GM23248 (cell line): ENCODE measurements around the gene PEX11A. TPM values are rescaled to one million over a fixed set of nuclear protein-coding genes. Genes with fewer than 3 reads are reported as not detected.

Source experiments
- DNase-seq: peaks from one replicate; pipeline ENCODE4 v3.0.0-alpha.2; 2015
- H2AFZ ChIP-seq: fragments of 200-600 bp; sonication (generic); 2 replicates; pipeline ENCODE4 v1.6.1; 2016; ENCODE audit warnings: antibody characterized with exemption
- H3F3A ChIP-seq: fragments of 200-600 bp; sonication (generic); 2 replicates; pipeline ENCODE4 v1.6.1; 2016; ENCODE audit warnings: mild to moderate bottlenecking, antibody characterized with exemption, mixed run types; ENCODE audit not compliant: insufficient read depth
- H3K27ac ChIP-seq: fragments of 200-600 bp; sonication (generic); 2 replicates; pipeline ENCODE4 v1.5.1; 2016; ENCODE audit warnings: mild to moderate bottlenecking
- H3K27me3 ChIP-seq: fragments of 200-600 bp; sonication (generic); replicated peaks from 2 replicates; pipeline ENCODE4 v1.6.1; 2016; ENCODE audit warnings: mild to moderate bottlenecking; ENCODE audit not compliant: insufficient read depth
- H3K36me3 ChIP-seq: fragments of 200-600 bp; sonication (generic); 2 replicates; pipeline ENCODE4 v1.6.1; 2016; ENCODE audit warnings: low read depth, mild to moderate bottlenecking
- H3K4me1 ChIP-seq: fragments of 200-600 bp; sonication (generic); 2 replicates; pipeline ENCODE4 v1.6.1; 2016; ENCODE audit warnings: mild to moderate bottlenecking; ENCODE audit not compliant: insufficient read depth
- H3K4me2 ChIP-seq: fragments of 200-600 bp; sonication (generic); one replicate; pipeline ENCODE4 v1.6.1; 2016; ENCODE audit warnings: mild to moderate bottlenecking; ENCODE audit not compliant: unreplicated experiment
- H3K4me3 ChIP-seq: fragments of 200-600 bp; sonication (generic); 2 replicates; pipeline ENCODE4 v1.5.1; 2016; ENCODE audit warnings: mild to moderate bottlenecking
- H3K79me2 ChIP-seq: fragments of 200-600 bp; sonication (generic); 2 replicates; pipeline ENCODE4 v1.6.1; 2016; ENCODE audit warnings: mild to moderate bottlenecking; ENCODE audit not compliant: insufficient read depth
- H3K9ac ChIP-seq: fragments of 200-600 bp; sonication (generic); 2 replicates; pipeline ENCODE4 v1.6.1; 2016; ENCODE audit warnings: mild to moderate bottlenecking
- H3K9me2 ChIP-seq: fragments of 200-600 bp; sonication (generic); 2 replicates; pipeline ENCODE4 v1.6.1; 2016; ENCODE audit warnings: mixed run types, mild to moderate bottlenecking, moderate library complexity; ENCODE audit not compliant: insufficient read depth
- H3K9me3 ChIP-seq: fragments of 200-600 bp; sonication (generic); one replicate; pipeline ENCODE4 v1.6.1; 2017; ENCODE audit warnings: low read depth
- H4K20me1 ChIP-seq: fragments of 200-600 bp; sonication (generic); 2 replicates; pipeline ENCODE4 v1.6.0; 2016; ENCODE audit not compliant: insufficient read depth
- EZH2 ChIP-seq: fragments of 200-600 bp; sonication (generic); IDR thresholded peaks from 2 replicates; pipeline ENCODE4 v1.6.1; 2018; ENCODE audit warnings: antibody characterized with exemption, mild to moderate bottlenecking; ENCODE audit not compliant: insufficient read depth, poor library complexity, severe bottlenecking
- EZH2phosphoT487 ChIP-seq: fragments of 200-600 bp; sonication (generic); IDR thresholded peaks from 2 replicates; pipeline ENCODE4 v1.6.1; 2018; ENCODE audit warnings: antibody characterized with exemption, moderate library complexity, mild to moderate bottlenecking, low read depth; ENCODE audit not compliant: insufficient read depth
- WGBS, 2 experiments: methylation state at CpG; one replicate each; pipeline ENCODE4 v1.1.6; 2015 to 2017; ENCODE audit warnings: low lambda C conversion rate in 2 of 2, low coverage in 1 of 2; ENCODE audit errors: missing lambda C conversion rate in 2 of 2; 5-methylcytosine and 5-hydroxymethylcytosine counted together
- in situ Hi-C: fragments of 300-500 bp; cut with MboI; formaldehyde crosslinking; loops from 2 replicates; pipeline ENCODE4 v1.15.0; 2020
- polyA plus RNA-seq: library from polyadenylated mRNA; unstranded; fragments of >200 nt; fragmentation: Nextera tagmentation; extraction: Ambion mirVana; gene quantifications from 2 replicates; pipeline ENCODE4 v1.2.1, GENCODE V29; 2016
- total RNA-seq: library from RNA; depleted of rRNA; stranded (reverse); fragments of >200 nt; shearing (Covaris generic); gene quantifications from 2 replicates; pipeline ENCODE4 v1.2.3, GENCODE V29; 2014

Gene PEX11A
- total and polyA plus RNA-seq, 2 experiments from 2014 or later, result 5.3 to 5.4 TPM

DNA sequence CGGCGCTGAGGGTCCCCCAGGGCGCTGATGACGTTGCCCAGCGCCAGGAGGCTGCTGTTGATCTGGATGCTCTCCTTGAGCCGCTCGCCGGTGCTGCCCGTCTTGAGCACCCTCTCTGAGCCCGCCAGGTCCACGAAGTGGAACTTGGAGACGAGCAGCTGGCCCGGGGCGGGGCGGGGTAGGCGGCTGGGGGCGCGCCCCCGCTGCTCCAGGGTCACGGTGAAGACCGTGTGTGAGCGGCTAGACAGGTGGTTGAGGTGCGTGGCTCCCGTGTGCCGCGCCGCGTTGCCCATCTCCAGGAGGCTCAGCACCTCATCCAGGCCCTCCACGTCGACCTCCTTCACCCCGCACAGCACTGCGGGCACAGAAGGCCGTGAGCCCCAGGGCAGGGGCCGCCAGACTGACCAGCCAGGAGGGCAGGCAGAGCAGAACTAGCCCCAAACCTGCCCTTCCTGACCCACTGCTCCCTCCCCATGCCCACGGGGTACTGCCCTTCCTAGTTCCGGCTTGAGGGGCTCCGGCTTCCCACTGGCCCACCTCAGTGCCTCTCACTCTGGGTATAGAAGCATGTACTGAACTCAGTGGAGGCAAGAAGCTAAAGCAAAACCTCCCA lies 41.4 kb downstream of the PEX11A start:
- Histone ChIP-seq H3K4me2 (no peak overlapping the region), H3K27ac (no peak overlapping the region), H3K79me2 (peaks cover 41% of the 10 kb centered on the region), H3K9ac (no peak overlapping the region), H3K9me2 (no peaks in the 10 kb centered on the region), H3K36me3 (peaks cover 4% of the 10 kb centered on the region; the same call in 1 of the 2 replicates), H2AFZ (no peak overlapping the region), H3K9me3 (no peaks in the 10 kb centered on the region), H3K27me3 (no peaks in the 10 kb centered on the region), H3F3A (no peaks in the 10 kb centered on the region), H3K4me3 (no peak overlapping the region), H4K20me1 (no peaks in the 10 kb centered on the region), H3K4me1 (peaks cover 3% of the 10 kb centered on the region; the same call in 1 of the 2 replicates)
- no peak for TF ChIP-seq EZH2phosphoT487
- no peak for TF ChIP-seq EZH2
- 96 to 98% methylated on average over 10 to 37 of the region's 37 CpGs for WGBS, 2 experiments
- no peak for DNase-seq
- in situ Hi-C loops, result no loop called here

DNA sequence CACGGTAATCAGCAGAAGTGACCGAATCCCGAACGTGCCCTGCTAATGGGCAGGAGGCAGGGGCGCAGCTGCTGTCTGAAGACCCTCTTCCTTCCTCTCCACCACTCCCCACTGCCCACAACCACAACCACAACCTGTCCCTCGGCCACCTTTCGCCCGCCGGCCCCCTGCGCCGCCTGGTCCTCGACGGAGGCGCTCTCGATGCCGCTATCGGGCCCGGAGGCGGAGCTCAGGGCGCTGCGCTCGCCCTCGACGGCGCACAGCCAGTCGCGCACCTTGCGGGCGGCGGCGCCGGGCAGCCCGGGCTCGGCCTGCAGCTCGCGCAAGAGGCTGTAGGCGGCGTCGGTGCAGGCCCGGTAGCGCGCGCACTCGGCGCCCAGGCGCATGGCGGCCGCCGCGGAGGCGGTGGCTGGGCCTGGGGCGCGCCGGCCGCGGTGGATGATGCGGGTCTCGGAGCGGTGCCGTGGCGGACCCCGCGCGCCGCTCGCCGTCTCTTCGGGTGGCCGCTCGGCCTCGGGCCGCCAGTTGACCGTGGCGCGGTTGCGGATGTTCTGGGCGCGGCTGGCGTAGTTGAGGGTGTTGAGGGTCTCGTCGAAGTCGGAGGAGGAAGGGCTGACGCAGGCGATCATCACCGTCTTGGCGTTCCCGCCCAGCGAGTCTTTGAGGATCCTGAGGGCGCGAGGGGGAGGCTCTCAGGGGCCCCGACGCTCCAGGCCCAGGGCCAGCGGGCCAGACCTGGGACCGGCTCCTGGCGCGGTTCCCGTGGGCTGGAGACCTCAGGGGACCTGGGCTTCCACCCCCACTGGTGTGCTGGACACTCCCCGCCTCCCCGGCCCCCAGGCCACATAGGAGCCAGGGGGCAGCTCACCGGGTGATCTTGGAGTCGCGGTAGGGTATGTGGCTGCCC lies 42.2 kb downstream of the PEX11A start:
- H3K27ac ChIP-seq, result no peak overlapping the region
- H3K9ac ChIP-seq, result no peak overlapping the region
- no peak overlapping the region for H3K4me3 ChIP-seq
- no peaks in the 10 kb centered on the region for H3F3A ChIP-seq
- H3K27me3 ChIP-seq, result no peaks in the 10 kb centered on the region
- H3K9me3 ChIP-seq, result no peaks in the 10 kb centered on the region
- no peak overlapping the region for H3K4me2 ChIP-seq
- H4K20me1 ChIP-seq, result no peaks in the 10 kb centered on the region
- H3K9me2 ChIP-seq, result no peaks in the 10 kb centered on the region
- WGBS, 2 experiments, result 96 to 97% methylated on average over 83 to 102 of the region's 102 CpGs
- peaks cover 34% of the 10 kb centered on the region for H3K79me2 ChIP-seq
- peaks cover 4% of the 10 kb centered on the region; the same call in 1 of the 2 replicates for H3K36me3 ChIP-seq
- no peaks in the 10 kb centered on the region for H3K4me1 ChIP-seq
- no peak for DNase-seq
- no peak overlapping the region for H2AFZ ChIP-seq
- in situ Hi-C loops, result no loop called here
- no peak for TF ChIP-seq EZH2
- TF ChIP-seq EZH2phosphoT487, result no peak

DNA sequence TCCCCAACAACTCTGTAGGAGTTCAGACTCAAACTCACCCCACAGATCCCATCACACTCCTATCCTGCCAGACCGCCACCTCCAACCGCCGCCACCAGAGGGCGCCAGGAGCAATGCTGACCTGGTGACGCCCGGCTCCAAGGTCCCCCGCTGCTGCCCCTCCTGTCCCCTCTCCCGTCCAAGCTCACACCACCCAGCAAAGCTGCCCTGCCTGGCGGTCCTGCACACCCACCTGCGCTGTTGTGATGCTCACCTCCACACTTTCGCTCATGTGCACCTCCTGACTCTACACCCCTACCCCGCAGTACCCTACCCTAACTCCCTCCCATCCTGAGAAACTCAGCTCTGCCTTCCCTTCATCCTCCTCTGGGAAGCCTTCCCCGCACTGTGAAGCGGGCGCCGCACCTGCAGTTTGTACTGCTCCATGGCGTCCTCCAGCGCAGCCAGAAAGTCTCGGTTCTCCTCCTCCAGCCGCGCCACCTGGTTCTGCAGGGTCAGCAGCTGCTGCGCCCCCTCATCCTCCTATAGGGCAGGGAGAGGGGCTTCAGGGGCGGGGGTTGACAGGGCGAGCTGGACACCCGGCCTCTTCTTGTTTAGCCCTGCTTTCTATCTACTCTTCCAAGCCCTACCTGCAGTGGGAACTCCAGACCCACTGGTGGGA lies 43.2 kb downstream of the PEX11A start:
- Histone ChIP-seq H3K9me3 (no peaks in the 10 kb centered on the region), H3K36me3 (peaks cover 14% of the 10 kb centered on the region), H3K4me2 (no peak overlapping the region), H4K20me1 (no peaks in the 10 kb centered on the region), H3K27ac (no peak overlapping the region), H3K27me3 (no peaks in the 10 kb centered on the region), H2AFZ (no peak overlapping the region), H3K9me2 (no peaks in the 10 kb centered on the region), H3K79me2 (peaks cover 24% of the 10 kb centered on the region), H3K4me1 (no peaks in the 10 kb centered on the region), H3F3A (no peaks in the 10 kb centered on the region), H3K9ac (no peak overlapping the region), H3K4me3 (no peak overlapping the region)
- TF ChIP-seq EZH2phosphoT487, result no peak
- TF ChIP-seq EZH2, result no peak
- in situ Hi-C loops, result no loop called here
- 55 to 57% methylated on average over 25 of the region's 25 CpGs for WGBS, 2 experiments
- DNase-seq, result peak; percentile 69

DNA sequence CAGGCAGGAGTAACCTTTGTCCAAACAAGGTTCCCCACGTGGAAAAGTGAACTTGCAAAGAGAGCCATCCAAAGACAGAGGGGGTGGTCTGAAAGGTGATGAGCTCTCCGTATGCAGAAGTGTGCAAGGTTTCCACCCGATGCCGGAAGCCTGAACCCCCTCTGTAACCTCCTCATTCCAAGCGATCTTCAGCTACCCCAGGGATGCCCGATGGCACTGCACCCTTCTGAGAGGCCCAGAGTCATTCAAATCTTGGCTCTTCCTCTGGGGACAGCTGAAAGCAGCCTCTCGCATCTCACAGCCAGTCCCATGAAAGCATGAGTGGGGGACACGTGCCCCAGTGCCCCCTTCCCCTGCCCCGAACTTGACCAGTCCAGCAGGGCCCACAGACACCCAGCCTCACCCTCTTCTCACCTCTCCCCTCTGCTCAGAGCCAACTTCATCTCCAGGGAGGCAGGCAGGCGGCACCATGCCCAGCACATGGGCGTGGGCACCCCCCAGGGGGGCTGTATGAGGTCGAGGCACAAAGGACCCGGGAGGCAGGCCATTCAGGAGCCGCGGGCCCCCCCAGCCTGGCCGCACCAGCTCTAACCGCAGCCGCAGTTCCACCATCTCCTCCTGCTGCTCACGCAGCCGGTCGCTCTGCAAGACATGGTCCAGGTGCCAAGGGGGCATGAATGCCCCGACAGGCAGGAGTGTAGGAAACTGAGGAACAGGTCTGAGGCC lies 44.0 kb downstream of the PEX11A start:
- TF ChIP-seq EZH2phosphoT487 (no peak), EZH2 (no peak)
- no peak overlapping the region for H3K4me2 ChIP-seq
- no peak overlapping the region for H3K27ac ChIP-seq
- in situ Hi-C loops, result no loop called here
- no peak overlapping the region for H2AFZ ChIP-seq
- WGBS, 2 experiments, result 74 to 76% methylated on average over 20 to 22 of the region's 22 CpGs
- H3F3A ChIP-seq, result no peaks in the 10 kb centered on the region
- no peak overlapping the region for H3K4me3 ChIP-seq
- H3K9me3 ChIP-seq, result no peaks in the 10 kb centered on the region
- no peaks in the 10 kb centered on the region for H3K27me3 ChIP-seq
- H3K4me1 ChIP-seq, result no peaks in the 10 kb centered on the region
- no peaks in the 10 kb centered on the region for H3K9me2 ChIP-seq
- no peak overlapping the region for H3K9ac ChIP-seq
- H4K20me1 ChIP-seq, result no peaks in the 10 kb centered on the region
- H3K79me2 ChIP-seq, result peaks cover 16% of the 10 kb centered on the region
- peaks cover 14% of the 10 kb centered on the region for H3K36me3 ChIP-seq
- DNase-seq, result no peak
